Breast epithelium (tissue), 4 donors: ENCODE measurements around the gene GABARAP. TPM values are rescaled to one million over a fixed set of nuclear protein-coding genes. Genes with fewer than 3 reads are reported as not detected.

Experiments used
- DNase-seq, 2 donors: peaks; one replicate each; pipeline ENCODE4 v3.0.0-alpha.2; 2019; ENCODE audit warnings: low spot score in 2 of 2
- H3K27ac ChIP-seq, 2 donors: fragments of 200-600 bp; sonication (generic) in 1 of 2; one replicate each; pipeline ENCODE4 v1.5.1; 2016 to 2019; ENCODE audit warnings: mild to moderate bottlenecking in 1 of 2
- H3K27me3 ChIP-seq, 2 donors: fragments of 200-600 bp; sonication (generic) in 1 of 2; one replicate each; pipeline versions ENCODE4 v1.5.1 to v1.6.0; 2017 to 2019; ENCODE audit warnings: control low read depth in 1 of 2, mild to moderate bottlenecking in 1 of 2
- H3K36me3 ChIP-seq: fragments of 200-600 bp; one replicate; pipeline ENCODE4 v1.5.1; 2019
- H3K4me1 ChIP-seq, 2 donors: fragments of 200-600 bp; sonication (generic); one replicate each; pipeline ENCODE4 v1.5.1; 2016 to 2019; ENCODE audit warnings: control low read depth in 1 of 2
- H3K4me3 ChIP-seq, 3 donors: fragments of 200-600 bp; sonication (generic); 1 replicate in 2 of 3; 2 replicates in 1 of 3; pipeline ENCODE4 v1.5.1; 2016 to 2019; ENCODE audit warnings: mild to moderate bottlenecking in 3 of 3, moderate library complexity in 2 of 3
- H3K9me3 ChIP-seq, 2 donors: fragments of 200-600 bp; sonication (generic) in 1 of 2; one replicate each; pipeline ENCODE4 v1.5.1; 2016 to 2019; ENCODE audit warnings: control low read depth in 1 of 2
- CTCF ChIP-seq, 3 donors: fragments of 450-650 bp; IDR thresholded peaks; one replicate each; pipeline ENCODE4 v1.5.1; 2016 to 2017; ENCODE audit warnings: antibody characterized with exemption in 3 of 3, mild to moderate bottlenecking in 3 of 3, moderate library complexity in 3 of 3
- POLR2A ChIP-seq: fragments of 450-650 bp; IDR thresholded peaks from one replicate; pipeline ENCODE4 v1.6.1; 2016; ENCODE audit warnings: antibody characterized with exemption, mild to moderate bottlenecking, moderate library complexity
- POLR2AphosphoS5 ChIP-seq, 3 donors: sonication (generic); formaldehyde crosslinking; IDR thresholded peaks; one replicate each; pipeline ENCODE4 v1.6.1; 2017; ENCODE audit warnings: antibody characterized with exemption in 3 of 3
- intact Hi-C: fragments of 100-400 bp; cut with DNase I; formaldehyde crosslinking; loops from one replicate; pipeline ENCODE4 v1.15.1; 2023; ENCODE audit warnings: low total_unique reads
- total RNA-seq, 3 donors: library from RNA; depleted of rRNA; stranded (reverse); fragments of >200 nt; gene quantifications; one replicate each; pipeline ENCODE4 v1.1.0, GENCODE V29; 2016

The GABARAP gene
- total RNA-seq, 3 donors from 2014 or later = 620 to 765 (median 631) TPM

GRCh38 chr17:7285679-7286078, 43.4 kb upstream of the GABARAP start:
- intact Hi-C loops = no loop called here
- Histone ChIP-seq H3K36me3 (no peaks in the 10 kb centered on the region), H3K27me3 (no peaks in the 10 kb centered on the region), H3K4me3 (no peak overlapping the region), H3K4me1 (peaks cover 5 to 11% of the 10 kb centered on the region in 2 donors), H3K27ac (no peak overlapping the region), H3K9me3 (no peaks in the 10 kb centered on the region)
- DNase-seq = no peak
- TF ChIP-seq CTCF (IDR thresholded peaks at IDR 0.05) (no peak), POLR2AphosphoS5 (IDR thresholded peaks at IDR 0.05) (no peak), POLR2A (no peak)

- no peaks in the 10 kb centered on the region for H3K36me3 ChIP-seq
- no peaks in the 10 kb centered on the region for H3K27me3 ChIP-seq
- H3K27ac ChIP-seq = no peak overlapping the region
- H3K4me3 ChIP-seq = no peak overlapping the region
- intact Hi-C loops = no loop called here
- H3K4me1 ChIP-seq = peaks cover 5 to 11% of the 10 kb centered on the region in 2 donors
- no peaks in the 10 kb centered on the region for H3K9me3 ChIP-seq
- no peak for DNase-seq
- TF ChIP-seq CTCF (IDR thresholded peaks at IDR 0.05) (no peak), POLR2A (no peak), POLR2AphosphoS5 (IDR thresholded peaks at IDR 0.05) (no peak)
Observed at GRCh38 chr17:7284911-7285310, 42.7 kb upstream of the GABARAP start.

- Histone ChIP-seq H3K4me1 (peaks cover 5 to 11% of the 10 kb centered on the region in 2 donors), H3K4me3 (no peak overlapping the region), H3K27me3 (no peaks in the 10 kb centered on the region), H3K27ac (no peak overlapping the region), H3K36me3 (no peaks in the 10 kb centered on the region), H3K9me3 (no peaks in the 10 kb centered on the region)
- TF ChIP-seq POLR2AphosphoS5 (IDR thresholded peaks at IDR 0.05) = no peak
- no peak for TF ChIP-seq CTCF (IDR thresholded peaks at IDR 0.05)
- no peak for TF ChIP-seq POLR2A
- intact Hi-C loops = no loop called here
- DNase-seq = no peak
Observed at GRCh38 chr17:7283471-7284216, 41.4 kb upstream of the GABARAP start.

- TF ChIP-seq POLR2A = no peak
- TF ChIP-seq CTCF (IDR thresholded peaks at IDR 0.05) = no peak
- no peak for TF ChIP-seq POLR2AphosphoS5 (IDR thresholded peaks at IDR 0.05)
- Histone ChIP-seq H3K27ac (no peak overlapping the region), H3K36me3 (no peaks in the 10 kb centered on the region), H3K27me3 (no peaks in the 10 kb centered on the region), H3K4me1 (peaks cover 5 to 11% of the 10 kb centered on the region in 2 donors), H3K4me3 (peak overlapping the region in 2 of 3 donors; percentile 42 to 67), H3K9me3 (no peaks in the 10 kb centered on the region)
- DNase-seq = no peak
- intact Hi-C loops = no loop called here
Observed at GRCh38 chr17:7282752-7283321, 40.6 kb upstream of the GABARAP start.
